ENCODE results near the gene LGI4.

LGI4 gene

GRCh38 chr19:35134601-35135242 is at the start of gene LGI4:
TSS of gene LGI4 (minus strand) at chr19:35135059. CDS start at chr19:35134680, 379 bp downstream.
- DNase-seq = no peak

DNA sequence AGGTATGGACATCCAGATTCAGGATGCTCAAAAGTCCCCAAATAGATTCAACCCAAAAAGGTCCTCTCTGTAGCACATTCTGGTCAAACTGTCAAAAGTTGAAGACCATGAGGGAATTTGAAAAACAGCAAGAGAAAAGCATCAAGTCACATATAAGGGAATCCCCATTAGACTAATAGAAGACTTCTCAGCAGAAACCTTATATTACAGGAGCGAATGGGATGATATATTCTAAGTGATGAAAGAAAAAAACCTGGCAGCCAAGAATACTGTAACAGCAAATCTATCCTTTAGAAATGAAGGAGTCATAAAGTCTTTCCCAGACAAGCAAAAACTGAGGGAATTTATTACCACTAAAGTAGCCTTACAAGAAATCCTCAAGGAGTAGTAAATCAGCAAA is 49.4 kb upstream of the LGI4 start:
- DNase-seq = no peak

DNA sequence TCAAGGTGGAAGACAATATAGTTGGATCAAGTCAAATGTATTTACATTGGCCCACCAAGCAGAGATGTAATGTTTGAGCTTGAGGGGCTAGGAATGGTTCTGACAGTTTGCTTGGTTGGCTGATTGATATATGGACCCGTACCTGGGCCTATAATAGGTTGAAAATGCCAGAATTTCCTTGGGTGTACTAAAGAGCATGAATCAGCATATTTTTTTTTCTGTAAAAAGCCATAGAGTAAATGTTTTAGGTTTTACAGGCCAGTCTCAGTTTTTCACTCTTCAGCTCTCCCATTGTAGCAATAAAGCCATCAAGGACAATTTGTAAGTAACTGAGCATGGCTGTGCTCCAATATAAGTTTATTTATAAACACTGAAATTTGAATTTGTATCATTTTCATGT is 46.5 kb upstream of the LGI4 start:
- no peak for DNase-seq

DNA sequence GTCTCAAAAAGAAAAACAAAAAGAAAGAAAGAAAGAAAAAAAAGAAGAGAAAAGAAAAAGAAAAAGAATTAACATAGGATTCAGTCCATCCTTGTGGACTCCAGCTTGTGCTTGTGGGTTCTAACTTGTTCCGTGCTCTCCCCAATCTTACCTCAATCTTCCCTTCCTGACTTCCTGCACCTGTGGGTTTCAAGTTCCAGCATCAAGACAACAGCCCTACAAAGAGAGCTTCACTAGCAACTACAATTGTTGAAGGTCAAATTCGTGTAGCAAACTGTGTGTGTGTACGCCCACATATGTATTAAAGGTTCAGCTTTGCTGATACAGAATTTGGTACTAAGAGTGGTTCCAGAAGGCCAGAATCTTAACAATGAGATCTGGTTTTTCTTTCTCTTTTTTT is 45.0 kb upstream of the LGI4 start:
- DNase-seq = no peak

DNA sequence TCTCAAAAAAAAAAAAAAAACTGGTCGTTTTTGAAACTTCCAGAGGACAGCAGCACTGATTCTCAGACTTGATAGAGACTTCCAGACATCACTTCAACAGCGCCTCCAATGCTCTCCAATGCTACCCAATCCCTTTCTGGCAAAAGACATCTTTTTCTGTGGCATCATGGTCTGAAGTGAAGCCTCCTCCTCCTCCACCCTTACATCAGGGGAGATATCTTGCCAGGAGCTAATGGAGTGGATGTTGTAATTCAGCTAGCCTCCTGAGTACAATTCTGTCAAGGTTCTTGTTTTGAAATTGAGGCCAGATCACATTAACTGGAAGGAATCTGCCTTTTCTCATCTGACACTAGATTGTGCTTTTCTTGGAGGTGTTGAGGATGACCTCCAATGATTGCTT is 43.8 kb upstream of the LGI4 start:
- DNase-seq = peak; percentile 48

DNA sequence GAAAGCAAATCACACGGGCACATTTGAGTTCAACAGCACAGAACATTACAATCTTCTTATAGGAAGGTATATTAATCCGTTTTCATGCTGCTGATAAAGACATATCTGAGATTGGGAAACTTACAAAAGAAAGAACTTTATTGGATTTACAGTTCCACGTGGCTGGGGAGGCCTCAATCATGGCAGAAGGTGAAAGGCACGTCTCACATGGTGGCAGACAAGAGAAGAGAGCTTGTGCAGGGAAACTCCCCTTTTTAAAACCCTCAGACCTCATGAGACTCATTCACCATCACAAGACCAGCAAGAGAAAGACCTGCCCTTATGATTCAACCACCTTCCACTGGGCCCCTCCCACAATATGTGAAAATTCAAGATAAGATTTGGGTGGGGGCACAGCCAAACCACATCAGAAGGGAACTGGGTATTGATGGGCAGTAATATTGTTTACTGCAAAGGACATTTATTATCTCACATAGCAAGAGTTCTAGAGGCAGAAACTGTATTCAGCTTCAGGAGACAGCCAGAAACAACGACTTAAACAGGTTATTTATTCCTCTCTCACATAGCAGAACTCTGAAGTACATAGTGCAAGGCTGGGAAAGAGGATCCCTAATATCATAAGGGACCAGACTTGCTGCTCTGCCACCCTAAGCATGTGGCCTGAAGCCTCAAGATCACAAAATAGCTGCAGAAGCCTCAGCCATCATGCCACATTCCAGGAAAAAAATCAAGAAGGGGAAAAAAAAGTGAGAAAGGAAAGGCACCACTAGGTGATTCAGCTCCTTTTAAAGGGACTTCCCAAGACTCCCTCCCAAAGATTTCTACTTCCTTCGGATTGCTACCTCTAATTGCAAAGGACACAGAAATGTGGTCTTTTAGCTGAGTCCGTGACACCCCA is 42.8 kb upstream of the LGI4 start:
- DNase-seq = no peak

DNA sequence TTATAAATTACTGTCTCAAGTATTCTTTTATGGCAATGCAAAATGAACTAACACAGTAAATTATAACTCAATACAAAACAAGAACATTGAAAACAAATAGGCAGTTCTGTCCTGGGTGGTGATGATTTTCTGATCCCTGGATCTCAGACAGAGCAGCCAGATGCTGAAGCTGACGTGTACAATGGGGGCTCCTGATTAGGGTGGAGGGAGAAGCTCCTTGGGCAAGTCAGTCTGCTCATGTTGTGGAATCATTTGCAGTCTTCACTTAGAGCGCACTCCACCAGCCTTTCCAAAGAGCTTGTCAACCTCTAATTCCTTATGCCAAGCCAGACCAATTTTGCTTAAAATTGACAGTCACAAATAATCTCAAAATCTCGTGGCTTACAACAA is 41.3 kb upstream of the LGI4 start:
- DNase-seq = no peak

GRCh38 chr19:35174226-35174625 is 39.4 kb upstream of the LGI4 start:
- no peak for DNase-seq

DNA sequence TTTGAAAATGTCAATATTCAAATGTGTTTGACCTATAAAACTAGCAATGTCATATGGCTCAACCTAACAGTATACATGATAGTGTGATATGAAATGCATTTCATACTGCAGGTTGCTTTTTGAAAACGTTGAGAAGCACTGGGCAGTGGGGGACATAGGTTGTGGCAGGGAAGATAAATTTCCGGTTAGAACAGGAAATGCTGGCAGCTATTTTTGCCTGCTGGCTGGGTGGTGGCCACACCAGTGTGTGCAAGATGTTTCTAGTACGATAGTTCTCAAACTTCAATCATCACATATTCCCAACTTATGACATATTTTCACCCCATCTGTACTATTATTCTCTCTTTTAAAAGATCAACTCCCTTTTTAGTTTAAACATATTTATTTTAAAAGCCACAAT is 36.9 kb upstream of the LGI4 start:
- DNase-seq = no peak

DNA sequence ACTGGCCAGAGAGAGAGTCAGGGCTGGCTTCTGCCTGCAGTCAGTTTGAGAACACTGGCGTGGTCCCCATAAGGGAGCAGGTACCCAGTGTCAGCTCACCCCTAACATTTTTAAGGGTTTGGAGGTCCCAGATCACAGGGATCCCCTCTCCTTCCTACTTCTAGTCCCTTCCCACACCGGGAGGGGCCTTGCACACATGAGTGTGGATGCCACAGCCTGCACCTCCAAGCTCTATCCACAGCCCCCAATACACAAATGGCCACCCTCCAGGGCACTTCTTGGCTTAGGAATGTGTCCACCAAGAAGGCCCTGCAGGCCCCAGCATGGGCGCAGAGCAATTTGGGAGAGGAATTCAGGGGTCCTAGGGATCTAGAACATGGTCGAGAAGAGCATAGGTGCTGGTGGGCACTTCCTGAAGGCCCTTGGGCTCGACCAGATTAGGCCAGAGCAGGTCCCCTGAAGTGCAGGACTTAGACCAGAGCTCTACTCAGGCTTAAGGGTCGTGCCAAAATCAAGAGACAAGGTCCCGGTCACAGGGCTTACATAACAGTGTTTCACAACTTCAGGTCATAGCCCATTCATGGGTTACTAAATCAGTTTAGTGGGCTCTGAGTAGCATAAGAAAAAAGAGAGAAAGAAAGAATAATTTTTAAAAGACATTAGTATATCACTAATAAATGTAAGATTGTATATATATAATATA is 35.7 kb upstream of the LGI4 start:
- DNase-seq = no peak

DNA sequence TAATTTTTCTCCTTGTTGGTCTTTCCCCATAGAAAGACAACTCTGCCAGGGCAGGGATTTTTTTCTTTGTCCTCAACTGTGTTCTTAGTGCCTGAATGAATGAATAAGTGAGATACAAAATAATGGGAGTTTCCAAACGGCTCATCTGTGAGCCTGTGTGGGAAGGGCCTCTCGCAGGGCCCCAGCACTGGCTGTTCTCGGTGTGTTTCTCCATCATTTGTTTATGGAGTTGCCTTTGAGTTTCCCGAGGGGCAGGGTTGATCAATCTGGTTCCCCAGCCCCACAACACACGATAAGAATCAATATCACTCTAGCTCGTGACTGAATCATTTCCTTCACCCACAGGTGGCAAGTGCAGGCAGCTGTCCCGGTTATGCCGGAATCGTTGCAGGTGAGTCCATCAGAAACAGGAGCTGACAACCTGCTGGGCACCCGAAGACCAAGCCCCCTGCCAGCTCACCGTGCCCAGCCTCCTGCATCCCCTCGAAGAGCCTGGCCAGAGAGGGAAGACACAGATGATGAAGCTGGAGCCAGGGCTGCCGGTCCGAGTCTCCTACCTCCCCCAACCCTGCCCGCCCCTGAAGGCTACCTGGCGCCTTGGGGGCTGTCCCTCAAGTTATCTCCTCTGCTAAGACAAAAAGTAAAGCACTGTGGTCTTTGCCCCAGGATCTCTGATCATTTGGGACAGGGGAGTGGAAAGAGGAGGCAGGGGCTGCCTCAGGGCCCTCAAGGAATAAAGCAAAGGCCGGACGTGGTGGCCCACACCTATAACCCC is 34.5 kb upstream of the LGI4 start:
- no peak for DNase-seq

DNA sequence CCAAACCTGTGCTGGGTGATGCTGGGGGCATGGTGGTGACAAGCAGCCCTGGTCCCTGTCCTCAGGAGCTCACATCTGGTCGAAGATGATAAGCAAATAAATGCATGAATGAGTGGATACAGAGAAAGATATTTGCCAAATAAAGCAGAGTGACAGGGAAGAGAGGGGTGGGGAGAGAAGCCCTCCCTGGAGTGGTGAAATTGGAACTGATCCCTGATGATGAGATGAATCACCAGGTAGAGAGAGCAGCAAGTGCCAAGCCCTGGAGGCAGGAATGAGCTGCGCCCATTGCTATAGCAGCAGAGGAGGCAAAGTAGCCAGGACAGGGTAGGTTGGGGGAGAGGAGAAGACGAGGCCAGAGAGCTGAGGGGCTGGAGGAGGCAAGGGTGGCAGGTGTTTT is 33.3 kb upstream of the LGI4 start:
- peak; percentile 80 for DNase-seq

GRCh38 chr19:35167251-35168119 is 32.6 kb upstream of the LGI4 start:
- DNase-seq = no peak

- no peak for DNase-seq
Measured at GRCh38 chr19:35166100-35167063, 31.5 kb upstream of the LGI4 start.

DNA sequence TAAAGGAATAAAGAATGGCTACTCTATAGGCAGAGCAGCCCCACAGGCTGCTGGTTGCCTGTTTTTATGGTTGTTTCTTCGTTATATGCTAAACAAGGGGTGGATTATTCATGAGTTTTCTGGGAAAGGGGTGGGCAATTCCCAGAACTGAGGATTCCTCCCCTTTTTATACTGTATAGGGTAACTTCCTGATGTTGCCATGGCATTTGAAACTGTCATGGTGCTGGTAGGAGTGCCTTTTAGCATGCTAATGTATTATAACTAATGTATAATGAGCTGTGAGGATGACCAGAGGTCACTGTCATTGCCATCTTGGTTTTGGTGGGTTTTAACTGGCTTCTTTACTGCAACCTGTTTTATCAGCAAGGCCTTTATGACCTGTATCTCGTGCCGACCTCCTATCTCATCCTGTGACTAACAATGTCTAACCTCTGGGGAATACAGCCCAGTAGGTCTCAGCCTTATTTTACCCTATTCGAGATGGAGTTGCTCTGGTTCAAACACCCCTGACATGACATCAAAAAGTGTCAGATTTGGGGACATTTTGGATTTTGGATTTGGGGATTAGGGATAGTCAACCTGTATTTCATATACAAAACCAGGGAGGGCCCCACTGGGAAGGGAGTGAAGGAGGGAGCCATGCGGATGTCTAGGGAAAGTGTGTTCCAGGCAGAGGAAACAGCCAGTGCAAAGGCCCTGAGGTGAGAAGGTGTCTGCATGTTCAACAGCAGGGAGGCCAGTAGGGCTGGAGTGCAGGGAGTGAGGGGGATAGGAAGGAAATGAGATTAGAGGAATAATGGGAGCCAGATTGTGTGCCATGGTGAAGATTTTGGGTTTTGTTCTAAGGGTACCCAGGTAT is 30.6 kb upstream of the LGI4 start:
- no peak for DNase-seq

DNA sequence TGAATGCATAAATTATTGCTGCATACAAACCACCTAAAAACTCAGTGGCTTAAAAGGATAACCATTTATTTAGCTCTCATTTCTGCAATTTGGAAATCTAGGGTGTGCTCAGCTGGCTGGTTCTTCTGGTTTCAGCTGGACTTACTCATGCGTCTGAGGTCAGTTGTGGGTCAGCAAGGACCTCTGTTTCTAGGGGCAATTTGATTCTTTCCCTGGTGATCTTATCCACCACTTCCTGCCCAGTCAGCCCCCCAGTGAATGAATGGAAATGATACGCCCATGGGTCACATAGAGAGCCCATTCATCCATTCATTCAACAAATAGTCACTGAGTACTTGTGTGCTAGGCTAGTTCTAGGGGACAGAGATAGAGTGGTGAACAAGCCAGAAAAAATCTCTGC is 29.6 kb upstream of the LGI4 start:
- peak; percentile 80 for DNase-seq

- peak; percentile 98 for DNase-seq
Measured at GRCh38 chr19:35162471-35163326, 27.8 kb upstream of the LGI4 start.

DNA sequence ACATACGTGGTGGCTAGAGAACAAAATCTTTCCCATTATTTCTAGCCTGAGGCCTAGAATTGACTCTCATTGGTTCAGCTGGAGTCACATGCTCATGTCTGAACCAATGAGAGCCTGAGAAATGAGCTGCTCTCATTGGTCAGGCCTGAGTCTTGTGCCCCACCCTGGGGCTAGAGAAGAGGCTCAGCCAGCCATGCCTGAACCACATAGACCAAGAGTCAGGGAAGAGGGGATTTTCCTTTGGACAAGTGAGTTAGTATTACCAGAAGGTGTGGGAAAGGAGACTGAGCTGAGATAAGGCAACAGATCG is 26.5 kb upstream of the LGI4 start:
- no peak for DNase-seq
